ENCODE data around the gene ZSWIM1. TPM values are rescaled to one million over a fixed set of nuclear protein-coding genes. Genes with fewer than 3 reads are reported as not detected.

The ZSWIM1 gene
- total RNA-seq (10 to 100 TPM; 24.0 to 24.5 TPM), polyA plus RNA-seq (ENCODE audit: insufficient read depth, low read depth, low replicate concordance) (11.4 TPM)
- long read RNA-seq, donor 1, partial matches to known transcripts, result 0 of 3 reads
- long read RNA-seq, donor 1, other reads (novel, unspliced or antisense), result 0 of 3 reads
- long read RNA-seq, donor 2, partial matches to known transcripts, result 0 of 1 reads
- long read RNA-seq, donor 2, other reads (novel, unspliced or antisense), result 0 of 1 reads

DNA sequence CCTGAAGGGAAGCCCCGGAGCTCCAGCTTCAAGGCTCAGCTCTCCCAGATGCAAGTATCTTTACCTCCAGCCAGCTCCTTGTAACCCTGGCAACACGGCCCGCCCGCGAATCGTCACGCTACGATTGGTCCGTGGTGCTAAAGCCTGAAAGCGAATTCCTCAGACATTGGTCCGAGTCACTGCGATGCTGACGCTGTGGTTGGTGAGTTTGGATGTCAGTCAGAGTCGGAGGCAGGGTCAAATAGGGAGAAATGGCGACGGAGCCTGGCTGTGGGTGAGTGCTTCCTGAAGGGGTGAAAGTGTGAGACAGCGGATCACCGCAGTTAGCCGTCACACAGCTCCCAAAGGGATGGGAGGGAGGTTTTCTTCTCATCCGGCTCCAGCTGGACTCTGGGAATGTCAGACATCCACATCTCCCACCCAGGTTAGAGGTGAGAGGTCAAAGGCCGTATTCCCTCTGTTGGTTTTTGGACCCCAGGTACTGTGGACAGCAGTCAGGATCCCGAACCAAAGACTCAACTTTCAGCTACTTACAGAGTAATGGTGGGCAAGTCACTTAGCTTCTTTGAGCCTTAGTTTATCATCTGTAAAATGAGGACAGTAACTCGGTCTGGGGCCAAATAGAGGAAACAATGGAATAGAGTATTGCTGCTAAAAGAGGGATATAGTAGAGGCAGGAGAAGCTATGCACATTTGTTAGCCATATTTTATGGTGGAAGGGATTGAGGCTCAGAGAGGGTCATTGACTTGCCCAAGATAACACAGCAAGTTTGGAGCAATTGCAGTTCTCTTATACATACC lies at the start of gene ZSWIM1:
Gene ZSWIM1 (plus strand): TSS at position 240 of the 801 bp plus-strand sequence. CDS start 1,366 bp downstream, outside the sequence.
- 0 to 1% methylated on average over 20 to 23 of the region's 23 CpGs for WGBS, 2 donors
- intact Hi-C loops (cut with DNase I; ENCODE audit: low total_unique reads), result no loop called here
- H3K4me1 ChIP-seq, result peaks cover 20% of the 10 kb centered on the region
- peak; percentile 100 for DNase-seq
- H3K36me3 ChIP-seq (ENCODE audit: low read depth, missing control alignments), result no peaks in the 10 kb centered on the region
- TF ChIP-seq, protein P1, sequence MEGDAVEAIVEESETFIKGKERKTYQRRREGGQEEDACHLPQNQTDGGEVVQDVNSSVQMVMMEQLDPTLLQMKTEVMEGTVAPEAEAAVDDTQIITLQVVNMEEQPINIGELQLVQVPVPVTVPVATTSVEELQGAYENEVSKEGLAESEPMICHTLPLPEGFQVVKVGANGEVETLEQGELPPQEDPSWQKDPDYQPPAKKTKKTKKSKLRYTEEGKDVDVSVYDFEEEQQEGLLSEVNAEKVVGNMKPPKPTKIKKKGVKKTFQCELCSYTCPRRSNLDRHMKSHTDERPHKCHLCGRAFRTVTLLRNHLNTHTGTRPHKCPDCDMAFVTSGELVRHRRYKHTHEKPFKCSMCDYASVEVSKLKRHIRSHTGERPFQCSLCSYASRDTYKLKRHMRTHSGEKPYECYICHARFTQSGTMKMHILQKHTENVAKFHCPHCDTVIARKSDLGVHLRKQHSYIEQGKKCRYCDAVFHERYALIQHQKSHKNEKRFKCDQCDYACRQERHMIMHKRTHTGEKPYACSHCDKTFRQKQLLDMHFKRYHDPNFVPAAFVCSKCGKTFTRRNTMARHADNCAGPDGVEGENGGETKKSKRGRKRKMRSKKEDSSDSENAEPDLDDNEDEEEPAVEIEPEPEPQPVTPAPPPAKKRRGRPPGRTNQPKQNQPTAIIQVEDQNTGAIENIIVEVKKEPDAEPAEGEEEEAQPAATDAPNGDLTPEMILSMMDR (IDR thresholded peaks at IDR 0.05), result no peak
- TF ChIP-seq POLR2A (IDR thresholded peaks at IDR 0.05), result no peak
- peak within 1 kb of the TSS; percentile 53 to 76 for H3K4me3 ChIP-seq
- no peaks in the 10 kb centered on the region for H3K27me3 ChIP-seq
- H3K9me3 ChIP-seq, result no peaks in the 10 kb centered on the region
- peak within 1 kb of the TSS; percentile 81 to 93 for H3K27ac ChIP-seq

DNA sequence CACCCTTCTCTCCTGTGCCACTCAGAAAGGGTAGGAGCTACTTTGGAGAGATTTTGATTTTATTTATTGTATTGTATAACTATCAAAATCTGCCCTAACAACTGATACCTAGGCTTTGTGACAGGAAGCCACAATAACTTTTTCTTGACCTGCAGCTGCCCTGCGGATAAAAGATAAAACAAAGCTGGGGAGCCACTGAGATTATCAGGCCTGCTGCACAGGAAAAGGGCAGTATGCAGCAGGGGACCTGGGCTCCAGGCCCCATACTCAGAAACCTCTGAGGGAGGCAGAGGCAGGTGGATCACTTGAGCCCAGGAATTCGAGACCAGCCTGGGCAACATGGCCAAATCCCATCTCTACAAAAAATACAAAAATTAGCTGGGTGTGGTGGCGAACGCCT lies 48.4 kb upstream of the ZSWIM1 start:
- no peak for DNase-seq
- 58 to 75% methylated on average over 4 of the region's 4 CpGs for WGBS, 2 donors
- Histone ChIP-seq H3K36me3 (ENCODE audit: low read depth, missing control alignments) (no peaks in the 10 kb centered on the region), H3K4me3 (no peak overlapping the region), H3K27me3 (no peaks in the 10 kb centered on the region), H3K27ac (peak overlapping the region; percentile 92 to 95), H3K9me3 (no peaks in the 10 kb centered on the region), H3K4me1 (peaks cover 35% of the 10 kb centered on the region)
- TF ChIP-seq, protein P1 (IDR thresholded peaks at IDR 0.05), result no peak
- TF ChIP-seq POLR2A (IDR thresholded peaks at IDR 0.05), result no peak
- intact Hi-C loops (cut with DNase I; ENCODE audit: low total_unique reads), result no loop called here

DNA sequence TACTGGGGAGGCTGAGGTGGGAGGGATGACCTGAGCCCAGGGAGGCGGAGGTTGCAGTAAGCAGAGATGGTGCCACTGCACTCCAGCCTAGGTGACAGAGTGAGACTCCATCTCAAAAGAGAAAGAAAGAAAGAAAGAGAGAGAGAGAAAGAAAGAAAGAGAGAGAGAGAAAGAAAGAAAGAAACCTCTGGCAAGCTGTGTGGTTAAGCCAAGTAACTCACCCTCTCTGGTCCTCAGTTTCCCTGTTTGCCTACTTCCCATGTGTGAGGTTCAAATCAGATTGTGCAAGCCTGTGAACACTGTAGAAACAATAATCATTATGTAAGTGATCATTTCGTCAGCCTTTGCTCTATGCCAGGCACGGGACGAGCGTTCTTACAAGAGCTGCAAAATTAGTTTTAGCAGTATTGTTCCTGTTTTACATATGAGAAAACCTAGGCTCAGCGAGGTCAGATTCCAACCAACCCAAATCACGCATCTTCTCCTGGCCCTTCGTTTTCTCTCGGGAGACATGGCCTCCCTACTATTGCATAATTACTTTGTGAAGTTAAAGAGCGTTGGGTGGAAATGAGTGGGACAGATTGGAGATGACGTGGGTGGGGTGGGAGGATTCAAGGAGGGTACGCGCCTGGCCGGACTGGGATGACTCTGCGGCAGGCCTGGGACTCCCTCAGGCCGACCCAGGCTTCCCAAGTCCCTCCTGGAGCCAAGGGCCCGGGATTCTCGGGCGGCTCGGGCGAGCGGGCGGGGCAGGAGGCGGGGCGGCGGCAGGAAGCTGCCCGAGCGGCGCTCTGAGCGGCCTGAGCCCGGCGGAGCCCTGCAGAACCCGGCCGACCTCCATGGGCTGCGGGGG lies 47.8 kb upstream of the ZSWIM1 start, which contains the start of gene SNX21:
Gene SNX21 (plus strand): TSS at position 770 of the 853 bp plus-strand sequence. CDS start 121 bp downstream, outside the sequence.
- intact Hi-C loops (cut with DNase I; ENCODE audit: low total_unique reads), result no loop called here
- 3 to 7% methylated on average over 11 to 35 of the region's 35 CpGs for WGBS, 2 donors
- Histone ChIP-seq H3K36me3 (ENCODE audit: low read depth, missing control alignments) (no peaks in the 10 kb centered on the region), H3K27ac (peak within 1 kb of the TSS; percentile 92 to 95), H3K9me3 (no peaks in the 10 kb centered on the region), H3K4me1 (peaks cover 33% of the 10 kb centered on the region), H3K4me3 (peak within 1 kb of the TSS; percentile 83 to 84), H3K27me3 (no peaks in the 10 kb centered on the region)
- TF ChIP-seq, protein P1 (IDR thresholded peaks at IDR 0.05), result no peak
- TF ChIP-seq POLR2A (IDR thresholded peaks at IDR 0.05), result no peak
- peak; percentile 85 for DNase-seq

DNA sequence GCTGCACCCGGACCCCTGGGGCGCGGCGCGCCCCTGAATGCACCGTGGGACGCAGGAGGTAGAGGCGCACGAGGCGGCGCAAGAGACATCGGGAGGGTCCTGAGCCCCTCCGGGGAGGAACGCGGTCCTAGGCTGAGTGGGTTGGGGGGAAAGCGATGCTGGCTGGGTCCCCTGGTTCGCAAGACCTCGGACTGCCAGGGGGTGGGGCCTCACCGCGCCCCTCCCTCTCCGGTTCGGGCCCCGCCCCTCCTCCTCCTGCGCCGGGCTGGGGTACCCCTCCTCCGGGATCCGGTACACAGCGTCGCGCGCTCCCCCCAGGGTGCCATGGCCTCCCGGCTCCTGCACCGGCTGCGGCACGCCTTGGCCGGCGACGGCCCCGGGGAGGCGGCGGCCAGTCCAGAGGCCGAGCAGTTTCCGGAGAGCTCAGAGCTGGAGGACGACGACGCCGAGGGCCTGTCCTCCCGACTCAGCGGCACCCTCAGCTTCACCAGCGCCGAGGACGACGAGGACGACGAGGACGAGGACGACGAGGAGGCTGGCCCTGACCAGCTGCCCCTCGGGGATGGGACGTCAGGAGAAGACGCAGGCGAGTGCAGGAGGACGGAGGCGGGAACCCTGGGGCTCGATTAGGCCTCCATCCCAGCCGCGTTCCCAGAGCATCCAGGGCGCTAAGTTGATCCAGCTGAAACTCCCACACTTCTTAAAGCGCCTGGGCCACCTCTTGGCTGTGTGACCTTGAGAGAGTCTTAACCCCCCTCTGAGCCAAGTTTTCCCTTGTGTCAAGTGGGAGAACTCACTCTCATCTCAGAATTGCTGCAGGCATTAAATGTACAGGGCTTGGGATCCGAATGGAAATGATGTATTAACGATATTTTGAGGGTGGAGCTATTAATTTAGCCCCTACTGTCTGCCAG lies 46.9 kb upstream of the ZSWIM1 start:
- H3K36me3 ChIP-seq (ENCODE audit: low read depth, missing control alignments), result no peaks in the 10 kb centered on the region
- DNase-seq, result peak; percentile 84
- H3K4me3 ChIP-seq, result peak overlapping the region; percentile 83 to 84
- intact Hi-C loops (cut with DNase I; ENCODE audit: low total_unique reads), result no loop called here
- peak overlapping the region; percentile 92 to 95 for H3K27ac ChIP-seq
- peaks cover 27% of the 10 kb centered on the region for H3K4me1 ChIP-seq
- H3K27me3 ChIP-seq, result no peaks in the 10 kb centered on the region
- TF ChIP-seq, protein P1 (IDR thresholded peaks at IDR 0.05), result no peak
- TF ChIP-seq POLR2A (IDR thresholded peaks at IDR 0.05), result no peak
- 1% methylated on average over 24 to 70 of the region's 71 CpGs for WGBS, 2 donors
- no peaks in the 10 kb centered on the region for H3K9me3 ChIP-seq

All from testis (tissue), 5 donors.